Pancreas (tissue), 10 donors: ENCODE measurements around the gene PTPRJ. TPM values are rescaled to one million over a fixed set of nuclear protein-coding genes. Genes with fewer than 3 reads are reported as not detected.

Experiments used
- ATAC-seq, 4 donors: fragments of 200-7000 bp; cut with Tn5 transposase; one replicate each; pipeline versions ENCODE4 v1.8.0 to v1.9.1; 2020; ENCODE audit warnings: mild to moderate bottlenecking in 4 of 4, moderate library complexity in 4 of 4
- DNase-seq, 6 donors: peaks; one replicate each; pipeline ENCODE4 v3.0.0-alpha.2; 2020
- FAIRE-seq: peaks from 2 replicates; lab custom pipeline; 2012; peaks lifted over from hg19 to GRCh38; lab: Jason Lieb, UNC
- H3K27ac ChIP-seq, 4 donors: fragments of 200-600 bp; sonication (generic); 1 replicate in 3 of 4; 2 replicates in 1 of 4; pipeline versions ENCODE4 v1.5.0 to v1.8.0; 2020
- H3K27me3 ChIP-seq, 4 donors: fragments of 200-600 bp; one replicate each; pipeline ENCODE4 v1.8.0; 2021
- H3K36me3 ChIP-seq, 3 donors: fragments of 200-600 bp; sonication (generic) in 1 of 3; one replicate each; pipeline versions ENCODE4 v1.5.0 to v1.8.0; 2020 to 2021
- H3K4me1 ChIP-seq, 3 donors: fragments of 200-600 bp; one replicate each; pipeline ENCODE4 v1.8.0; 2021
- H3K4me3 ChIP-seq, 4 donors: fragments of 200-600 bp; sonication (generic) in 2 of 4; one replicate each; pipeline versions ENCODE4 v1.5.0 to v1.8.0; 2020 to 2021
- H3K9me3 ChIP-seq, 4 donors: fragments of 200-600 bp; one replicate each; pipeline ENCODE4 v1.8.0; 2021
- CTCF ChIP-seq, 4 donors: fragments of 200-600 bp; sonication (generic) in 3 of 4; IDR thresholded peaks; one replicate each; pipeline versions ENCODE4 v1.5.0 to v1.8.0; 2021; ENCODE audit warnings: antibody characterized with exemption in 4 of 4
- WGBS, 2 donors: extraction: QIAGEN DNeasy Blood & Tissue Kit; methylation state at CpG; one replicate each; pipeline ENCODE4 v1.1.7; 2013; 5-methylcytosine and 5-hydroxymethylcytosine counted together
- intact Hi-C, 3 donors: fragments of 100-400 bp; cut with DNase I; formaldehyde crosslinking; loops; one replicate each; pipeline versions ENCODE4 v1.11.1 to v1.14.2; 2022
- polyA plus RNA-seq, 2 donors: library from polyadenylated mRNA; stranded (reverse); fragments of 200-250 nt; gene quantifications; one replicate each; pipeline ENCODE4 v1.2.3, GENCODE V29; 2013
- total RNA-seq, 6 donors: library from RNA; stranded (reverse); fragmentation: NEBNext Ultra II Directional in 4 of 6; extraction: Animal tissue kit (Norgen Biotek cat#: 25700) in 4 of 6; gene quantifications; one replicate each; pipeline versions ENCODE4 v1.2.1 to v1.2.4, GENCODE V29; 2021 to 2023
- donor health status: healthy with polysubstance abuse.
- donor health status: DM: no; HTN: no; CAD: no; lungs with moderate emphysema.
- donor health status: DM: no; HTN: no; CAD: no.
- donor health status: control.
- donor health status: control.
- donor health status: Bipolar disorder and iron deficiency.
- donor health status: DM: yes; HTN: yes; CAD: no.
- donor health status: DM: no; HTN: no; CAD: no.
- donor health status: DM: no; HTN: no; CAD: no.
- donor health status: DM: yes; HTN: yes; CAD: no.

PTPRJ gene
- total and polyA plus RNA-seq, 8 donors: 3.6 to 32.8 (median 11.6) TPM

GRCh38 chr11:48077251-48077650, 96.9 kb downstream of the PTPRJ start:
- FAIRE-seq: no peak
- no peak overlapping the region for H3K4me3 ChIP-seq
- no peak for DNase-seq
- ATAC-seq: no peak
- H3K4me1 ChIP-seq: no peaks in the 10 kb centered on the region
- H3K27ac ChIP-seq: no peak overlapping the region
- 91 to 100% methylated on average over 6 of the region's 6 CpGs for WGBS, 2 donors
- intact Hi-C loops: no loop called here
- no peaks in the 10 kb centered on the region for H3K9me3 ChIP-seq
- TF ChIP-seq CTCF (IDR thresholded peaks at IDR 0.05): no peak
- no peaks in the 10 kb centered on the region for H3K36me3 ChIP-seq
- H3K27me3 ChIP-seq: no peaks in the 10 kb centered on the region

DNA sequence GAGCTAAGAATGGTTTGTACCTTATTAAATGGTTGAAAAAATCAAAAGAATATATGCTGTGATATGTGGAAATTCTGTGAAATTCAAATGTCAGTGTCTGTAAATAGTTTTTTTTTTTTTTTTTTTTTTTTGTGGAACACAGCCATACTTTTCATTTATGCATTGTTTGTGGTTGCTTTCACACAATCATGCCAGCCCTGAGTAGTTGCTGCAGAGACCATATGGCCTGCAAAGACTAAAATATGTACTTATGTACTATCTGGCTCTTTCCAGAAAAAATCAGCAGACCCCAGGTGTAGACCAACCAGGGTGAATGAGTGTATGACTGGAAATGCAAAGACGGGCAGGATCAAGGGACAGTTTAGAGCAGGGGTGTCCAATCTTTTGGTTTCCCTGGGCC, 98.3 kb downstream of the PTPRJ start:
- DNase-seq (no peak), FAIRE-seq (no peak), ATAC-seq (no peak)
- WGBS, 2 donors: 96 to 100% methylated on average over 1 of the region's 1 CpG
- H3K27ac ChIP-seq: no peak overlapping the region
- H3K36me3 ChIP-seq: no peaks in the 10 kb centered on the region
- TF ChIP-seq CTCF (IDR thresholded peaks at IDR 0.05): no peak
- H3K4me3 ChIP-seq: no peak overlapping the region
- no peaks in the 10 kb centered on the region for H3K9me3 ChIP-seq
- intact Hi-C loops: no loop called here
- no peaks in the 10 kb centered on the region for H3K27me3 ChIP-seq
- no peaks in the 10 kb centered on the region for H3K4me1 ChIP-seq

DNA sequence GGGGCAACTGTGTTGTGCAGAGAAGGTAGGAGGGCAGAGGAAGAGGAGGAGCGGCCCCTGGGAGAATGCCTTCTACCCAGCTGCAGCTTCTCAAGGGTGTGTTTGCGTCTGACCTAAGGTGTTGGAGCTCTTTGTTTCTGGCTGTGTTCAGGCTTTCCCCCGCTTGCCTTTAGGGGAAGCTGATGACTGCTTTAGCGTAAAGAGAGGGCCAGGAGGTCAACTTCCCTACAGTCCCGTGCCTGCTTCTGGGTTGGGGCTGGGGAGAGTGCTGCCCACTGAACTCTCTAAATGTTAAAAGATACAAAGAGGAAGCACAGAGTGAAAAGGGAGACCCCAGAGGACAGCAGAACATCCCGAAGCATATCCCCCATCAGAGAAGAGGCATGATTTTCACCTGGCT, 99.2 kb downstream of the PTPRJ start:
- ATAC-seq (peak in 2 of 4 donors; percentile 26 to 60), FAIRE-seq (no peak), DNase-seq (no peak)
- no peak overlapping the region for H3K4me3 ChIP-seq
- intact Hi-C loops: no loop called here
- H3K36me3 ChIP-seq: no peaks in the 10 kb centered on the region
- no peak for TF ChIP-seq CTCF (IDR thresholded peaks at IDR 0.05)
- 92% methylated on average over 6 of the region's 6 CpGs for WGBS, 2 donors
- no peak overlapping the region for H3K27ac ChIP-seq
- no peaks in the 10 kb centered on the region for H3K9me3 ChIP-seq
- no peaks in the 10 kb centered on the region for H3K27me3 ChIP-seq
- H3K4me1 ChIP-seq: no peaks in the 10 kb centered on the region

DNA sequence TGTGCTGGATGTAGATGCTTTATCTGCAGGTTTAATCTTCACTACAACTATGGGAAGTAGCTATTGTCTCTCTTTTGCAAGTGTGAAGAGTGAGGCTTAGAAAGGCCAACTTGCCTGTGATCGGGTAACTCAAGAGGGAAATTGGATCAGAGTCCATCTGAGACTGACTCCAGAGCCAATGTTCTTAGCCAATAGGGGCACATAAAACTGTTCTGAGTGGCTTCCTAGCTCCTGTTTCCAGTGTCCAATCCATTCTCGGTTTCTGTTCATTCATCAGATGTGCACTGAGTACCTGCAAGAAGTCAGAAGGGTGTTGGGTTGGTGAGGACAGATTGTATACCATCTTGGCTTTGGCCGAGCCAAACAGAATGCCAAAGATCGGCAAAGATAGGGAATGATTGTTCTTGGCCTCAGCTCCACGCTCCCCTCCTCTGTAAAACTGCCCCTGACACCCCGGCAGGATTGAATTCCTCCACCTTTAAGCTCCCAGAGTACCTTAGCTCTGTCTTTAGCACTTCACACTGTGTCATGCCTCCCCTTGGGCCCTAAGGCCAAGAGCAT, 100.0 kb downstream of the PTPRJ start:
- TF ChIP-seq CTCF (IDR thresholded peaks at IDR 0.05): no peak
- intact Hi-C loops: no loop called here
- Histone ChIP-seq H3K9me3 (no peaks in the 10 kb centered on the region), H3K36me3 (no peaks in the 10 kb centered on the region), H3K27me3 (no peaks in the 10 kb centered on the region), H3K4me1 (no peaks in the 10 kb centered on the region), H3K4me3 (no peak overlapping the region), H3K27ac (peak overlapping the region in 1 of 4 donors; percentile 48)
- FAIRE-seq (no peak), DNase-seq (no peak), ATAC-seq (no peak)
- WGBS, 2 donors: 90 to 93% methylated on average over 6 of the region's 6 CpGs

DNA sequence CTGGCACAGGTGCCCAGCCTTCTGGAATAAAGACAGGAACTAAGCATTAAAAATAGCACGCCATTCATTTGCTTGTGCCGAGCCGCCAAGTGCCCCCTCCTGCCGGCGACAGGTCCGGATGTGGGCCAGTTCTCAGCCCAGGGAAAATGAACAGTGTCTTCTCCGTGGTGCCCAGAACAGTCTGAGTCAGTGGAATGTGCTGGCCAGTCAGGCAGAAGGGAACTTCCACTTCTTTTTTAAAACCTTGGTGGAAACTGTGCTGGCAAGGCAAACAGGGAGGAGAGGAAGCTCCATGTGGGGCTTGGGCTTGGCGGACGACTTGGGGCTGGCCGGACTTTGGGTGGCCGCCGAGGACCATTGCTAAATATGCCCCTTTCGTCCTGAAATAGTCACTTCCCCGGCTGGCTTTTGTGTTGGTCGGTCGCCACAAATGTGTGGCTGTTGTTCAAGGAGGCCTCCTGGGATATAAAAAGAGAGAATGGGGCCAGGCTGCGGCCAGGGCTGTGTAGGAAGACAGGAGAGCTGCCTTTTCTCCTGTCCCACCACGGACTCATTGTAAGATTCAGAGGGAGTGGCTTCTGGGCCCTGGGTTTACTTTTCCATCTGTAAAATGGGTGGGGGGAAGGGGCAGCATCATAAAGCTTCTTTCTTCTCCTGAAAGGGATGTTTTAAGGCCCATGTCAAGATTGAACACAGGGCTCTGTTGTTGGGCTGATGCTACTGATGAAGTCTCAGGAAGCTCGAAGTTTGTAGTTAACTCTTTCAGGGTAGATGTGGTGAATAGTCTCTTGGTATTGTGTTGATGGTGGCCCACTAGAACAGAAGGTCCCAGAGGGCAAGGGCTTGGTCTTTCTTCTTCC, 101.0 kb downstream of the PTPRJ start:
- ATAC-seq (peak in 3 of 4 donors; percentile 83 to 85 (median 83)), FAIRE-seq (no peak), DNase-seq (peak in 1 of 6 donors; percentile 41)
- intact Hi-C loops: no loop called here
- Histone ChIP-seq H3K27ac (peak overlapping the region in 1 of 4 donors; percentile 48), H3K27me3 (no peaks in the 10 kb centered on the region), H3K9me3 (no peaks in the 10 kb centered on the region), H3K4me3 (no peak overlapping the region), H3K4me1 (no peaks in the 10 kb centered on the region), H3K36me3 (no peaks in the 10 kb centered on the region)
- 47 to 50% methylated on average over 19 of the region's 19 CpGs for WGBS, 2 donors
- no peak for TF ChIP-seq CTCF (IDR thresholded peaks at IDR 0.05)
